SK-MEL-5 (cell line): ENCODE results near the gene LYPD4. TPM values are rescaled to one million over a fixed set of nuclear protein-coding genes. Genes with fewer than 3 reads are reported as not detected.
A peak's percentile ranks its signal among the peaks of the same experiment; 100 is the strongest.
"Not testable (repeated sequence)": the region's sequence is repeated elsewhere in the genome, so short reads cannot be mapped to it uniquely, and the experiment has no call there.

ENCODE experiments used
- DNase-seq: peaks from one replicate; pipeline ENCODE4 v3.0.0-alpha.2; 2016; ENCODE audit warnings: low read depth, low spot score
- in situ Hi-C: cut with HindIII; loops from 2 replicates; pipeline ENCODE4 v1.10.0; 2016; ENCODE audit warnings: low sequenced_read_pairs, high pct_unique_total_duplicates, low pct_unique_long_range_greater_than_20kb
- small RNA-seq, 2 experiments: library from RNA; depleted of rRNA; stranded (forward); fragments of <200 nt; gene quantifications; one replicate each; pipeline ENCODE3, GENCODE V24; 2014
- total RNA-seq: library from RNA; depleted of rRNA; stranded (reverse); fragments of >200 nt; shearing (Covaris generic); gene quantifications from 2 replicates; pipeline ENCODE4 v1.2.3, GENCODE V29; 2014; rRNA removed

The LYPD4 gene
- total RNA-seq, 1 experiment from 2014 or later: not detected

DNA sequence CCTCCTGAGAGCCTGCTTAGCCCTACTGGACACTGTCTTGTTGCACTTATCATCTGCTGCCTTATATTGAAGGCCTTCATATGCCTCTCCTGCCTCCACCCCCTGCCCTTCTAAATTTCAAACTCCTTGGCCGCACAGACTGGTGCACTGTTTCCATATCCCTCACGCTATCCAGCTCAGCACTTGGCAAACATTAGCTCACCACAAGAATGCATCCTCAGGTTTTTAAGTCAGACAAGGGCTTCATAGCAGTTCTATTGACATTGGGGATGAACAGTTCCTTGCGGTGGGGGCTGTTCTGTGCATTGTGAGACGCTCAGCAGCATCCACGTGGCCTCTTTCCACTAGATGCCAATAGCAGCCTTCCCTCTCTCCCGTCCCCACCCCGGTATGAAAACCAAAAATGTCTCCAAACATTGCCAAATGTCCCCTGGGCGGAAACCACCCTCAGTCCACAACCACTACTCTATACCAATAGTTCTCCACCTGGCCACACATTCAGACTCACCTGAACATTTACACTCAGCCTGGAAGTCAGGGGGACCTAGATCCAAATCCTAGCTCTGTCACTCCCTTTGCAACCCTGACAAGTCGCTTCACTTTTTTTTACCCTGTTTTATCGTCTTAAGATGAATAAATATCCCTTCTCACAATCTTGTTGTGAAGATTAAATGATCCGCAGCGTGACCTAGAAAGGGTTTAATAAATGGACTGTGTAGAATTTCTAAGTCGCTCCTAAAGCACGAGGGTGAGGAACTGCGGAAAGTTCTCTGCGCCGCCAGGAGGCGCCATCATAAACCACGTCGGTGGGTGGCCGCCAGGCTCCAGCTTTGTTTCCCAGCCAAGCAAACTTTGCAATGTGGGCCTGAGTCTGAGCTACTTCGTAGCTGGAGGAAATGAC, 51.7 kb downstream of the LYPD4 start:
- in situ Hi-C loops: no loop called here

DNA sequence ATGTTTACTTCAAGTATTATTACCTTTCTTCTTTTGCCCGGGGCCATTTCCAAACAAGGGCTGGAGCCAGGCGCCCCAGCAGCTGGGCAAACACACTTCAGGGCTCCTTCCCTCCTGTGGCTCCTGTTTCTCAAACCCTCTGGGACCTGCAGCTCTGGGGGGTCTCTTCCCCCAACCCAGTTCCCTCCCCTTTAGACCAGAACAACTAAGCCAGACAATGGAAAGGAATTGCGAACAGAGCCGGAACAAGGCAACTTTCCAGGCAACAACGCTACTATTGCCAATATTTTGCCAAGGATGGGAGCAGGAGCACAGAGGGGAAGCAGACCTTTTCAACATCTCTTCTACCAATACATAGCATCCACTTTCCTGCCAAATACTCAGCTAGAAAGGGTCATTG, 55.4 kb downstream of the LYPD4 start:
- in situ Hi-C loops, DNase-seq: not testable (repeated sequence)

More for the DNA sequence above, 51.7 kb downstream of the LYPD4 start:
- peak; percentile 91 for DNase-seq

DNA sequence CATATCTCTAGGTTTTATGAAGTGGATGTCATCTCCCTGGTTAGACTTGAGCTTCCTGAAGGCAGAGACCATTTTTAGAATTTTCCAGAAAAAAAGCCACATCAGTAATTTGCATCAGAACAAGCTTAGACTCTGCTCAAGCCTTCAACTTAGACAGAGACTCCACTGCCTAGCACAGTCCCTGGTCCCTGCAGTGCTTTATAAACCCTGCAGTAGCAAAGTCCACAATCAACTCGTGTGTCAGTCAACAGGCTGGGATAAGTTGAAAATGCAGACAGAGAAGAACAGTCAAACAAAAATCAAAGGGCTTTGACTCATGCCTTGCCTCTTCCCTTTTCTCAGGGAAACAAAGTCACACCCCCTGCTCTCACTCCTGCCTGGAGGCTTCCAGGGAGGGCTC, 56.0 kb downstream of the LYPD4 start:
- DNase-seq, in situ Hi-C loops: not testable (repeated sequence)

Small RNA genes within 50 kb of the gene (small RNA-seq; reads per million reads assigned to genes)
- gene MIR6797: 0.02 to 0.19 reads per million in 2 experiments

Other genes with a start within 250 kb of the LYPD4 start
- not detected in 2 replicates for gene CEACAM4, start 217.6 kb downstream of the LYPD4 start, total RNA-seq
- gene CEACAM7, start 156.4 kb downstream of the LYPD4 start, total RNA-seq: not detected in 2 replicates
- not detected in 2 replicates for gene CEACAM5, start 136.1 kb downstream of the LYPD4 start, total RNA-seq
- gene CEACAM6, start 89.2 kb downstream of the LYPD4 start, total RNA-seq: 0.13 TPM in 1 of 2 replicates, not detected in the other
- not detected in 2 replicates for gene CEACAM3, start 48.1 kb downstream of the LYPD4 start, total RNA-seq
- not detected in 2 replicates for gene DMRTC2, start 359 bp upstream of the LYPD4 start, total RNA-seq
- gene RPS19, start 15.6 kb upstream of the LYPD4 start, total RNA-seq: 1,776 and 1,861 TPM in 2 replicates
- 0.11 and 0.37 TPM in 2 replicates for gene CD79A, start 32.6 kb upstream of the LYPD4 start, total RNA-seq
- 18.9 and 24.9 TPM in 2 replicates for gene ARHGEF1, start 38.5 kb upstream of the LYPD4 start, total RNA-seq
- gene ERFL, start 83.8 kb upstream of the LYPD4 start, total RNA-seq: not detected in 2 replicates
- gene RABAC1, start 114.6 kb upstream of the LYPD4 start, total RNA-seq: 137 and 154 TPM in 2 replicates
- 1.2 and 2.7 TPM in 2 replicates for gene ATP1A3, start 149.5 kb upstream of the LYPD4 start, total RNA-seq
- gene GRIK5, start 225.5 kb upstream of the LYPD4 start, total RNA-seq: not detected in 2 replicates
- 11.9 and 13.8 TPM in 2 replicates for gene ZNF574, start 231.5 kb upstream of the LYPD4 start, total RNA-seq